ENCODE data around the gene COX7A2L.
"Not testable (repeated sequence)": the region's sequence is repeated elsewhere in the genome, so short reads cannot be mapped to it uniquely, and the experiment has no call there.

COX7A2L gene

GRCh38 chr2:42337846-42338566 is 23.0 kb downstream of the COX7A2L start:
- DNase-seq, result no peak

DNA sequence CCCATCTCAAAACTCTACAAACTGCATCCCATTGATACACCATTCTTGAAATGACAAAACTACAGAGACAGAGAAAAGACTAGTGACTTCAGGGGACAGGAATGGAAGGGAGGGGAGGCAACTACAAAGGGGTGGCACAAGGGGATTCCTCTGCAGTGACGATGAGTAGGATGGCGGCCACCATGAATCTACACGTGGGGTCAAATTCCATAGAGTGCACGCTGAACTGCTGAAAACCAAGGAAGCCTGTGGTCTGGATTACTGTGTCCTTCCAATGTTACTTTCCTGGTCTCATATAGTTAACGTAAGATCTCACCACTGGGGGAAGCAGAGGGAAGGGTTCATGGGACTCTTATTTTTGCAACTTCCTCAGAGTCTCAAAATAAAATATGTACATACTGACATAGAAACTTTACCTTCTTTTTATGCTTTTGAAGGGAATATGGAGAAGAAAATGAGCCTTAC is 23.6 kb downstream of the COX7A2L start:
- no peak for DNase-seq

DNA sequence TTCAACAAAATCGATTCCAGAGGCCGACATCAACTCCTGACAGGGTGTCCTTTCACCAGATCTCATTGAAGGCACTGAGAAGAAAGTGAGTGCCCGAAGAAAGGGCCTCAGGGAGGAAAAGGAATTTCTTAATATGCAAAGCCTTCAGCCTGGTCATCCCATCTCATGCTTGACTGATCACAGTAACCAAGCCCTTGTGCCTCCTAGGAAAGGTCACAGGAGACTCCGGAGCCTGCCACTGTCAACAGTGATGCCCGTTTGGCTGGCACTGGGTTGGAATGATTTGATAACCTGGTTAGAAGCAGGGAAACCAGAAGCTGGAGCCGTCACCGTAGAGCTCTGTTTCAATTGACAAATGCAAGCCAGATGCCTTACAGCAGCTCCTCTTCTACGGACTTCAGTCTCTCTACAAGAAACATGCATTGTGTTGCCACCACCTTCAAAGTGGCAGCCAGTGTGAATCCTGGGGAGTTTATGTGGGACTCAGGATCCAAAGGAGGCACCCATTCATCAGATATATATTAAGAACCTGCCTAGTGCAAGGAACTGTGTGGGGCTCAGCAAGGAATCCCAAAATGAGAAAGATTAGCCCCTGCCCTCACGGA is 24.6 kb downstream of the COX7A2L start:
- DNase-seq, result no peak

GRCh38 chr2:42335514-42336104 is 25.4 kb downstream of the COX7A2L start:
- DNase-seq, result no peak

DNA sequence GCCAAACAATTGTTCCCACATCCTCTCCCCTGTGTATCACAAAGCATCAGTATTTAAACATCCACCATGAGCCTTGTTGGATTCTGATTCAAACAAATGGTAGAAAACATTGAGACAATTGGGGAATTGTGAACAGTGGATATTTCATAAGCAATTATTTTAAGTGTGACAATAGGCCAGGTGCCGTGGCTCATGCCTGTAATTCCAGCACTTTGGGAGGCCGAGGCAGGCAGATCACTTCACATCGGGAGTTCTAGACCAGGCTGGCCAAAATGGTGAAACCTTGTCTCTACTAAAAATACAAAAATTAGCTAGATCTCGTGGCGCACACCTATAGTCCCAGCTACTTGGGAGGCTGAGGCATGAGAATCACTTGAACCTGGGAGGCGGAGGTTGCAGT is 26.2 kb downstream of the COX7A2L start:
- not testable (repeated sequence) for DNase-seq

- no peak for DNase-seq
Observed at GRCh38 chr2:42334220-42334619, 26.8 kb downstream of the COX7A2L start.

GRCh38 chr2:42333579-42333978 is 27.4 kb downstream of the COX7A2L start:
- DNase-seq, result no peak

DNA sequence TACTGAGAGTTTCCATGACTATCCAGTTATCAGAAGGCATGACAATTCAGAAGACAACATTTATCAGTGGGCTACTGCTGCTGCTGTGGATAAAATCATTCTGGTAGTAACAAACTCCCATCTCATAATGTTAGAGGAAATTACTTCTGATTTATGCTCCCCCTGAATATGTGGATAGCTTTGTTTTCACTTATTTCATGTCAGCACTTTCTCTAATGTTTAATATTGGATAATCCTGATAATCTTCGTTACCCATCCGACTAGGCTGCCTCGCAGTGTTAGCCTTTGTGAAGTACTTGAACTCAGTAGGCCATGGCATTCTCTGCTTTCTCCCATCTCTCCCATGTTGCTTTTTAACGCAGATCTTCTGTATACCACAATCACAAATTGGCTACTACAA is 28.4 kb downstream of the COX7A2L start:
- no peak for DNase-seq

GRCh38 chr2:42331569-42332284 is 29.3 kb downstream of the COX7A2L start:
- no peak for DNase-seq

- no peak for DNase-seq
Observed at GRCh38 chr2:42329736-42330135, 31.3 kb downstream of the COX7A2L start.

- no peak for DNase-seq
Observed at GRCh38 chr2:42328923-42329322, 32.1 kb downstream of the COX7A2L start.

DNA sequence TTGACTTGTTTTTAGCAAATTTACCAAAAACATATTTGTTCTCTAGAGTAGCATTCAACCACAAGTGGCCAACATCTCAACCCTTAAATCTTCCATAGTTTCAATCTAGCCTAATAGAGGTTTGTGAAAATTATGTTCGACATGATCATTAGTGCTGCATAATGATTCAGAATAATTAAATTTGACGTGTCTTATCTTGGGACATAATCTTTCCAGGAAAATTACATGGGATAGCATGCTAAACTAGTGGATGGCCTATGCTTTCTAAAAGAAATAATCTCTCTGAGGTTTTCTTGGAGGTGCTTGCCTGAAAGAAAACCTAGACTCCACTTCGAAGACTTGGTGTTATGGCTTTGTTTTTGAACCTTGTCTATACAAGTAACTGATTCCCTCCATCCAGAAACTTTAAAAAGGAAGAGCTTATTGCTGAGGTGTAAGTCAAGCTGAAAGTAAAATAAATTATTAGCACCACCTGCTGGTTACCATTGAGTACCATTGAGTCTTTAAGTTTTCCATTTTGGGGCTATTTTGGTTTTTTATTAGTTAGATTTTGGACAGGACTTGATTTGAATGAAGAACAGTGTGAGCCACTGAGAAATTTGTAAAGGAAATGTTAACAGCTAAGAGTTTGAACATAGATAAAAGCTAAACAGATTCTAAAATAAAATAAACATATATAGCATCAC is 32.7 kb downstream of the COX7A2L start:
- DNase-seq, result no peak

- DNase-seq, result no peak
Observed at GRCh38 chr2:42327125-42327524, 33.9 kb downstream of the COX7A2L start.

DNA sequence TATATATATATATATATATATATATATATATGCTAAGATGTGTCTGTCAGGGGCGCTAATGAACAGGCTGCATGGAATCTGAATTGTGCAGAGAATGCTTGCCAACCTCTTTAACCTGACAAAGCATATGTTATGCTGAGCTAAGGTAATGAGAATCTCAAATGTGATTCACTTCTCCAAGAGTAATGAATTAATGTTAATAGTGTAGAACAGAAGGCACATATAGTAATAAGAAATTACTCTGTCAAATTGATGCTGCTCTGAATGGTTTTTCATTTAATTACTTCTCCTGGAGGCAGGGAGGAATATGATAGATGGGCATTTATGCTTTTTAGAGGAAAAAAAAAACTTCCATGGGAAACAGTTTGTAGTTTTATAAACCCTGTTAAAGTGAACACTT is 35.4 kb downstream of the COX7A2L start:
- DNase-seq, result no peak

GRCh38 chr2:42324949-42325348 is 36.1 kb downstream of the COX7A2L start:
- DNase-seq, result no peak

- DNase-seq, result no peak
Observed at GRCh38 chr2:42324244-42324643, 36.8 kb downstream of the COX7A2L start.

- no peak for DNase-seq
Observed at GRCh38 chr2:42321452-42322064, 39.5 kb downstream of the COX7A2L start.

DNA sequence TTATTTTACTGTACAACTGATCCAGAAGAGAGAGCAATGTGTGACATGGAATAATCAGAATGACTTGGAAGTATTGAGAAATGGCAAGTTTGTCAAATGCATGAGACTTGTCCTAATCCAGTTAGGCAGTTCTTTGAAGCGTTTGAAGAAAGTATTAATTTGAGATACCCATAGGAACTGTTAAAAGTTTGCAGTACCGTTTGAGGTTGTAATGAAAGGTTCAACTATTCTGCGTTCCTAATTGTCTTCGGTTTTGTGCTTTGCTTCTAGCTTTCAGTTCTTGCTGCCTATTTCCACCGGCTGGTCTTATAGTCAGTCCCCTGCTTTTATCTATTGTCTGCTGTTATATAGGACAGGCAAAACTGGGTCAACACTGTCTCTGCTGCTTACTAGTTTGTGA is 41.8 kb downstream of the COX7A2L start:
- DNase-seq, result no peak

DNA sequence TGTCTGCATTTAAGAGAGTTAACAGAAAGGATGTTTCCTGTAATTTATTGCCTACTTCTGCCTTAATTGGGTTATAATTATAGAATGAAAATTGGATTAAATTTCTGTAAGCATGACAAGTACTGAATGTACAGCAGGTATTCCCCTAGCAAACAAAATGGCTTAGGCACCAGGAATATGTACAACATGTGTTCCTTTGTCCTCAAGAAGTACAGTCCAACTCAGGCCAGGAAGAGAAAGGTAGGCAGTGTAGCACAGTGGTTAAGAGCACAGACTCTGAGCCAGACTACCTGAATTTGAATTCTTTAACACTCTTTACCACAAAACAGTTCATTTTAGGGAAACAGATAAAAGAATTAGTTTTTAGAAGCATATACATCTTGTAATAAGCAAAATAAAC is 43.1 kb downstream of the COX7A2L start:
- DNase-seq, result no peak

DNA sequence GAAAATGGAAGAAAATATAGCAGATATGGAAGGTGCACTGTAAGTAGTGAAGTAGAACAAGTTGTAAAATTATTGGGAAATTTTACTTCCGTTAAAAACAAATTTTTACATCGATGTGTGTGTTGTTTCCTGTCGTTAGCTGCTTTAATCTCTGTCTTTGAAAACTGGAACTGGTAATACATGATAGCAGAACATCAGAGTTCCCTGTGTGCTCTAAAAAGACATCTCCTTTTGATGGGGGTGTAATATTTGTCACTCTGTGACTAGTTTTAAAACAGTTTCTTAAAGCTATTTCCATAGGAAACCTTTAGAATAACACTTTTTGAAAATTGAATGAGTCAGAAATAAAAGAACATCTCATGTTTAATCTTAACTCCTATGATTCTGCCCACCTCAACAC is 43.5 kb downstream of the COX7A2L start:
- no peak for DNase-seq

- DNase-seq, result no peak
Observed at GRCh38 chr2:42316910-42317309, 44.1 kb downstream of the COX7A2L start.

GRCh38 chr2:42315844-42316470 is 45.1 kb downstream of the COX7A2L start:
- no peak for DNase-seq
